ENCODE results near the gene MAPK11.

The MAPK11 gene

DNA sequence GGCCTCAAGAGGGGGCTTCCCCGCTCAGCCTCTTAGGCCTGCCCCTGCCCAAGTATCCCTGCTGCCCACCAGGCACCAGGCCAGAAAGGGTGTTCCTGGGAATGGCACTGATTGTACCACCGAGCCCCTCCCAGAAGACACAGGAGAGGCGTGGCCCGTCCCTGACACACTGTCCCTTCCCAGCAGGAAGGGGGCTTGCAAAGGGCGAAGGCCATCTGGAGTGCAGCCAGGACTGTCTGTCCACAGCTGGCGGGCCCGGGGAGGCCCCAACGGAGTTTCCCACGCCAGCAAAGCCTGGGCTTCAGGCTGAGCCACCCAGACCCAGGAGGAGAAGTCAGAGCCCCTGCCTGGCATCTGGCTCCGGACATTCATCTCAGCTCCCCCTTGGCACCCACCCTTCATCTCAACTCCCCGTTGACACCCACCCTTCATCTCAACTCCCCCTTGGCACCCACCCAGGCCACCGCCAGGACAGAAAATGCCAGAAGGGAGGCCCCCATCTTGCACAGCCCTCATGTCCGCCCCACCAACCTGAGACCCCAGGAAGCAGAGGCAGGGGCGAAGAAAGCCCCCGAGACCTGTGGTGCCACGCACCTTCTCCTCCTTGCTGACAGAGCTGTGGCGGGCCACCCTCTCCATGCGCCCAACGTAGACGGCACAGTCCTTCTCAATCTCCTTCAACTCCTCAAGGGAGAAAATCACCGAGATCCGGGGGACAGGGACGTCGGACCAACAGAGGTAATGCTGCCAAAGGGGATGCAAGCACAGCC lies 44.8 kb downstream of the MAPK11 start:
- H3K4me3 Mint-ChIP-seq: no peak overlapping the region
- H3K27ac Mint-ChIP-seq: no peak overlapping the region
- intact Hi-C loops (cut with micrococcal nuclease): no loop called here
- H3K4me1 Mint-ChIP-seq (ENCODE audit: low read depth): no peaks in the 10 kb centered on the region
- H3K9me3 Mint-ChIP-seq: no peaks in the 10 kb centered on the region
- H3K27me3 Mint-ChIP-seq: no peaks in the 10 kb centered on the region
- peaks cover 97% of the 10 kb centered on the region for H3K36me3 Mint-ChIP-seq (ENCODE audit: low read depth)

DNA sequence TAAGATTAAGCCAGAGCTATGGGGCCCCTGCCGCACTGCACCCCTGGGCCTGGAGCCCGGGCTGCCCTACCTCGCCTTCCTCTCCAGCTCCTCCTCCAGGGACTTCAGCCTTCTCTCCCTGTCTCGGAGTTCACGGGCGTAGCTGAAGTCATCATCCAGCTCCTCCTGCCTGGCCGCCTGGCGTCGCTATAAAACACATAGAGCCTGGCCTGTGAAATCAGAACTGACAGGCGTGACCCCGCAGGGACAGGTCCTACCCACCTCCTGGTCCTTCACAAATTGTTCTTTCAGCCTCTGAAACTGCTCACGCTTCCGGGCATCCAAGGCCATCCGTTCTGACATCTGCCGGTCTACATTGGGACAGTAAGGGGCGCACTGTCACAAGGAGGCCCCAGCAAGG lies 46.1 kb downstream of the MAPK11 start:
- no peaks in the 10 kb centered on the region for H3K9me3 Mint-ChIP-seq
- peaks cover 99% of the 10 kb centered on the region for H3K36me3 Mint-ChIP-seq (ENCODE audit: low read depth)
- intact Hi-C loops (cut with micrococcal nuclease): no loop called here
- no peaks in the 10 kb centered on the region for H3K27me3 Mint-ChIP-seq
- no peak overlapping the region for H3K27ac Mint-ChIP-seq
- H3K4me3 Mint-ChIP-seq: no peak overlapping the region
- peaks cover 9% of the 10 kb centered on the region for H3K4me1 Mint-ChIP-seq (ENCODE audit: low read depth)

DNA sequence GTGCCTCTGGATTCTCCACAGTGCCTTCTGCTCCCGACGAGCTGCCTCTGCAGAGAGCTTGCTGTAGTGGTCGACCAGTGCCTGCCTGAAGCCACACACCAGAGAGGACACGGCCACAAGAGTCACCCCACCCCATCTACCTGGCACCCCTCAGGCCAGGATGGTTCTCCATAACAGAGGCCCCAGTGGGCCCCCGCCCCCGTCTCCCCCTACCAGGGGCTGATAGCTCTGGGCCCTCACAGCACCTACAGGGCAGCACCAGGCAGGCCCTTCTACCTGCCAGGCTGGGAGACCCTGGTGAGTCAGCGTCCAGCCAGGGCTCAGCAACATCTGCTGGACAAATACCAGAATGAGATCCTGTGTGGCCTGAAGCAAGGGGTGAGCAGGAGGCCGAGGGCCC lies 47.7 kb downstream of the MAPK11 start:
- no peaks in the 10 kb centered on the region for H3K27me3 Mint-ChIP-seq
- no peak overlapping the region for H3K4me3 Mint-ChIP-seq
- no peaks in the 10 kb centered on the region for H3K9me3 Mint-ChIP-seq
- H3K36me3 Mint-ChIP-seq (ENCODE audit: low read depth): peaks cover 99% of the 10 kb centered on the region
- intact Hi-C loops (cut with micrococcal nuclease): no loop called here
- peaks cover 10% of the 10 kb centered on the region for H3K4me1 Mint-ChIP-seq (ENCODE audit: low read depth)
- no peak overlapping the region for H3K27ac Mint-ChIP-seq

DNA sequence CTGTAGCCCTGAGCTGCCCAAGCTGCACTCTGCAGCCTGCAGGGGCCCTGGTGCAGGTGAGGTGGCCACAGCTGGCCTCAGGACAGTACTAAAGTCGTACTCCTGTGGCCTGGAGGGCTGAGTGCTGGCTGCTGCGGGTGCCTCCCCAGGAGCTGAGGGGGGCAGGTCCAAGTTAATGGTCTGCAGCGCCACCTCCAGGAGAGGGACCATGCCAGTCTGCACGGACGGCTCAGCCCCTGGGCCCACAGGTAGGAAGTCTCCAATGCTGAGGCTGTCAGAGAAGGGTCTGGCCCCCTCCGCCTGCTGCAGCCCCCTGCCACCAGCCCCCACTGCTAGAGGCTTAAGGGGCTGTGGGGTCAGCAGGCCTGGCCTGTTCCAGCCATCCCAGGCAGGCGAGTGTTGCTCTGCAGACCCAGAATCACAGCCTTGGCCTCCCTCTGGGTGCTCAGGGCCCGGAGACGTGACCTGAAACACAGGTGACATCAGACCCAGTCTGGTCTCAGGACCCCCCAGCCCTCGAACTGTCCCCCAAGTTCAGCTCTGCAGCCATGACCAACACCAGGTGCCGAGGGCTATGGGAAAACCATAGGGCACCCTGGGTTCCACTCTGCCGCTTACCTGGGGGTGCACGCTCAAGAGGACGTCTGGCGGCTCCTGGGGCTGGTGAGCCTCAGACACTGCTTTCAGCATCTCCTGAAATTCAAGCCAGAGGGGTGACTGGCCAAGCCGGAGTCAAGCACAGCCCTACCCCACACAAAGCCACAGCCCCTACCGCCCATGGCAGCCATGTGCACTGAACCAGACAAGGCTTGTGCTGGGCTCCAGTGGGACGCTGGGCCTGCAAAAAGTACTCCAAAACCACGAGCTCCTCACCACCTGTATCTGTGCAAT lies 48.5 kb downstream of the MAPK11 start:
- Mint-ChIP-seq H3K4me3 (no peak overlapping the region), H3K36me3 (ENCODE audit: low read depth) (peaks cover 99% of the 10 kb centered on the region), H3K27me3 (no peaks in the 10 kb centered on the region), H3K9me3 (no peaks in the 10 kb centered on the region), H3K27ac (no peak overlapping the region), H3K4me1 (ENCODE audit: low read depth) (peaks cover 10% of the 10 kb centered on the region)
- intact Hi-C loops (cut with micrococcal nuclease): no loop called here

DNA sequence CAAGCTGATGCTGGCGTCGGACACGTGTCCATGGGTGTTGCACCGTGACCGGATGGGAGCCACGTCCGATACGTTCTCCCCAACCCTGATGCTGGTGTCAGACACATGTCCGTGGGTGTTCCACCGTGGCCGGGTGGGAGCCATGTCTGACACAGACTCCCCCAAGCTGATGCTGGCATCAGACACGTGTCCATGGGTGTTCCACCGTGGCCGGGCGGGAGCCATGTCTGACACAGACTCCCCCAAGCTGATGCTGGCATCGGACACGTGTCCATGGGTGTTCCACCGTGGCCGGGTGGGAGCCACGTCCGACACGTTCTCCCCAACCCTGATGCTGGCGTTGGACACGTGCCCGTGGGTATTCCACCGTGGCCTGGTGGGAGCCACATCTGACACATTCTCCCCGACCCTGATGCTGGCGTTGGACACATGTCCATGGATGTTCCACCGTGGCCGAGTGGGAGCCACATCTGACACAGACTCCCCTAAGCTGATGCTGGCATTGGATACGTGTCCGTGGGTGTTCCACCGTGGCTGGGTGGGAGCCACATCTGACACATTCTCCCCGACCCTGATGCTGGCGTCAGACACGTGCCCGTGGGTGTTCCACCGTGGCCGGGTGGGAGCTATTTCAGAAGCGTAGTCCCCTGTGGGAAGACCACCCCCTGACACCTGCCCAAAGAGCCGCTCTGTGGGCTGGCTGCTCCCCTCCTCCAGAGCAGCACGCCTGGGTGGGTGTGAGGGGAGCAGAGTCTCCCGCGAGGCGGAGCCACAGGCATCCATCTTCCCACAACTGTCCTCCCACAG lies 49.4 kb downstream of the MAPK11 start:
- H3K9me3 Mint-ChIP-seq: no peaks in the 10 kb centered on the region
- H3K4me3 Mint-ChIP-seq: no peak overlapping the region
- H3K36me3 Mint-ChIP-seq (ENCODE audit: low read depth): peaks cover 99% of the 10 kb centered on the region
- no peak overlapping the region for H3K27ac Mint-ChIP-seq
- intact Hi-C loops (cut with micrococcal nuclease): no loop called here
- no peaks in the 10 kb centered on the region for H3K27me3 Mint-ChIP-seq
- H3K4me1 Mint-ChIP-seq (ENCODE audit: low read depth): peaks cover 10% of the 10 kb centered on the region

DNA sequence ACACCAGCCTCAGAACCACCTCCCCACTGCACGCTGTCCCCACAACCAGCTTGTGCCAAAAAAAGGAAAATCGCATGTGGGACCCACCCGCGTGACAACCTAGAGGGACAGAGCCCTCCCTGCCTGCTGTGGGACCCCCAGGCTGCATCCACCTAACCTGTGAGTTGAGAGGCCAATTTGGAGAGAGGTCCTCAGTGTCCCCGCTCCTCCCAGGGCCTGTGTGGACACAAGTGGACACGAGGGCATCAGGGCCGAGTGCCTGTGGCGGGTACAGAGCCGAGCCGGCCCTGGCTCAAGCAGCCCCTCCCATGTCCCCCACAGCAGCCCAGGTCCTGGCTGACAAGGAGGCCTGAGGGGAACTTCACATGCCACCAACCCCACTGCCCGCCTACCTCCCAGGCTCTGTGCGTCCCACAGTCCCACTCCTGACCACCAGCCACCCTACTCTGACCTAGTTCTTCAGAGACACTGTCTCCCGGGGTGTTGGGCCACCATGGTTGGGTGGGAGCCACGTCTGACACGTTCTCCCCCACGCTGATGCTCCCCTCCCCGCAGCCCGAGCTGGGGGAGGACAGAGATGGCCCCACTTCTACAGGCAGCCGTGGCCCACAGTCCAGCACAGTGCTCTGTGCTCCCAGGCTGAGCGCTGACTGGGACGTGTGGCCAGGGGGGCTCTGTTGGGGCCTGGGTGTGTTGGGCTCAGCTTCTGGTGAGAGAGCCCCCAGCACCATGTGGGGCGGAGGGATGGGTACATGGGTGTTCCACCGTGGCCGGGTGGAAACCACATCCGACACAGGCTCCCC lies 50.2 kb downstream of the MAPK11 start:
- intact Hi-C loops (cut with micrococcal nuclease): no loop called here
- Mint-ChIP-seq H3K27ac (no peak overlapping the region), H3K9me3 (no peaks in the 10 kb centered on the region), H3K36me3 (ENCODE audit: low read depth) (peaks cover 99% of the 10 kb centered on the region), H3K4me3 (no peak overlapping the region), H3K4me1 (ENCODE audit: low read depth) (peaks cover 13% of the 10 kb centered on the region), H3K27me3 (no peaks in the 10 kb centered on the region)

DNA sequence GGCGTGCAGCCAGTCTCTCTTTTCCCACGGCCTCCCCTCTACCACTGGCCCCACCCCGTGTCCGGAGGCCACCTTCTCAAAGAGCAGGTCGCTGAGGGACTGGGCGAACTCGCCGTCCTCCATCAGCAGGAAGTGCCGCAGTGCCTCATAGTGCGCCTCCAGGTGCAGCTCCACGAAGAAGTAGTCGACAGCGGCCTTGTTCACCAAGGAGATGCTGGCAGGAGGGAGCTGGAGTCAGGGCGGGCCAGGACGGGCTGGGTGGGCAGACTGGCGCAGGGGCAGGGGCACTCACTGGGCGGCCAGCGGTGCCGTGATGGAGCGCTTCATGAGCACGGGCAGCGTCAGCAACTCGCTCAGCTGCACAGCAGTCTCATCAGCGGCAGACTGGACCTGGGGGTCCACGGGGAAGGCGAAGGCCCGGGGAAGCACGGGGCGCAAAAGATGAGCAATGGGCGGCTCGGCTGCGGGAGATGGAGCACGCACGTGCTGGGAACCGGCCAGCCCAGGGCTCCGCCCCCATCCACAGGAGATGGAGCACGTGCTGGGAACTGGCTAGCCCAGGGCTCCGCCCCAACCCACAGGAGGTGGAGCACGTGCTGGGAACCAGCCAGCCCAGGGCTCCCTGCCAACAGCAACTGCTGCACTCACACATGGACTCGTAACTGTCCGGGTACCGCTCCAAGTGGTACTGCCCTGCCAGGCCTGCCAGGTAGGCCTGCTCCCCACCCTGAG lies 51.0 kb downstream of the MAPK11 start:
- intact Hi-C loops (cut with micrococcal nuclease): no loop called here
- no peak overlapping the region for H3K4me3 Mint-ChIP-seq
- peaks cover 17% of the 10 kb centered on the region for H3K4me1 Mint-ChIP-seq (ENCODE audit: low read depth)

DNA sequence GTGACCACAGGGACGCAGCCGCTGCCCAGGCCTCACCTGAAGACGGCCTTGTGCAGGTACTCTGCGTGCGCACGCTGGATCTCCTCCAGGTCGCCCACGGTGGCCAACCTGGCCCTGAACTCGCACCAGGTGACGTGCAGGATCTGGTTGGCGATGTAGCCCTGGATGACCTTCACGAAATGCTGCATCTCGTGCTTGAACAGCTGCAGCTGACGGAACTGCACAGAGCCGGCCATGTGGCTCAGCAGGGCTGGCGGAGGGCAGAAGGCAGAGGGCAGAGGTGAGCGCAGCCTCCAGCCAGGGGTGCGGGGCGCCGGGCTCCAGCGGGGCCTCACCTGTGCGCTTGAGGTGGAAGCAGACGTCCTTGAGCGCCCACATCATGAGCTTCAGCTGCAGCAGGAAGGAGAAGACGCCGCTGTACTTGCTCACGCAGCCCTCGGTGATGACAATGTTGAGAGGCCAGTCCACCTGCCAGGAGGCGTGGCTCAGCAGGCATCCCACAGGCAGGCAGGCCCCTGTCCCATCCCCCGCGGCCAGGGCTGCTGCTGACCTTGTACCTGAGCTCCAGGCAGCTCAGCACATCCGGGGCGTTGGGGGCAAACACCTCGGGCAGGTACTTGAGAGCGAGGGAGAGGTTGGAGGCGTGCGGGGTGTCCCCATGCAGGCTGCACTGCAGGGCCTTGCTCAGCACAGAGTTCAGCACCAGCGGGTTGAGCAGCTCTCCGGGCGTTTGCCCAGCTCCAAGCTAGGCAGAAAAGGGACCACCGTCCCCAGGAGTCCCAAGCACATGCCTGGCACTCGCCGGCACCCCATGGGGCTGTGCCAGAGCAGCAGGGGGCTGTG lies 51.8 kb downstream of the MAPK11 start:
- peaks cover 100% of the 10 kb centered on the region for H3K36me3 Mint-ChIP-seq (ENCODE audit: low read depth)

More for the DNA sequence above, 51.0 kb downstream of the MAPK11 start:
- Mint-ChIP-seq H3K36me3 (ENCODE audit: low read depth) (peaks cover 100% of the 10 kb centered on the region), H3K27ac (no peak overlapping the region), H3K9me3 (no peaks in the 10 kb centered on the region), H3K27me3 (no peaks in the 10 kb centered on the region)

DNA sequence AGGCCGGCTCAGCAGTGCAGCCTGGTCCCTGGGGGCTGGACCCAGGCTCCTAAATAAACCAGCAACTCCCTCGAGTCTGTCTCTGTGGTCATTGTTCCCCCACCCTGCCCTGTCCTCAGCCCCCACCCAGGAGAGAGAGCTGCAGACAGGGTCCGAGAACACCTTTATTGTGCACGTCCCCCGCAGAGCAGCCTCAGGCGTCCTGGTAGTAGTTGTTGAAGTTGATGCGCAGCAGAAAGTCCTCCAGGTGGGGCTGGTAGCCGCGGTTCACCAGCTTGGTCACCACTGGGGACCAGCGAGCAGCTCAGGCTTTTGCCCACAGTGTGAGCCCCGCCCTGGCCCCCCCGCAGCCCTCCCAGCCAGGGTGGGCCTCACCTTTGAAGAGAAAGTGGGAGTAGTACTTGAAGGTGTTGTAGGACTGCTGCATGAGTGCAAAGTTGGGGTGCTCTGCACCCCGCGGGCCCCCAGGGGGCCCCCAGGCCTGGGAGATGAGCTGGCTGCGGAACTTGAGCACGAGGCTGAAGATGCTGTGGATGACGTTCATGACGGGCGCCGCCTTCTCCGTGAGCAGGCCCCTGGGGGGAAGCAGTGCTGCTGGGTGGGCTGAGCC lies 52.5 kb downstream of the MAPK11 start:
- Mint-ChIP-seq H3K4me3 (no peak overlapping the region), H3K27me3 (no peaks in the 10 kb centered on the region), H3K9me3 (no peaks in the 10 kb centered on the region), H3K27ac (no peak overlapping the region), H3K4me1 (ENCODE audit: low read depth) (peaks cover 21% of the 10 kb centered on the region), H3K36me3 (ENCODE audit: low read depth) (peaks cover 100% of the 10 kb centered on the region)
- intact Hi-C loops (cut with micrococcal nuclease): no loop called here

More for the DNA sequence above, 51.8 kb downstream of the MAPK11 start:
- no peak overlapping the region for H3K4me3 Mint-ChIP-seq
- intact Hi-C loops (cut with micrococcal nuclease): no loop called here
- no peak overlapping the region for H3K27ac Mint-ChIP-seq
- H3K9me3 Mint-ChIP-seq: no peaks in the 10 kb centered on the region
- peaks cover 17% of the 10 kb centered on the region for H3K4me1 Mint-ChIP-seq (ENCODE audit: low read depth)
- H3K27me3 Mint-ChIP-seq: no peaks in the 10 kb centered on the region

DNA sequence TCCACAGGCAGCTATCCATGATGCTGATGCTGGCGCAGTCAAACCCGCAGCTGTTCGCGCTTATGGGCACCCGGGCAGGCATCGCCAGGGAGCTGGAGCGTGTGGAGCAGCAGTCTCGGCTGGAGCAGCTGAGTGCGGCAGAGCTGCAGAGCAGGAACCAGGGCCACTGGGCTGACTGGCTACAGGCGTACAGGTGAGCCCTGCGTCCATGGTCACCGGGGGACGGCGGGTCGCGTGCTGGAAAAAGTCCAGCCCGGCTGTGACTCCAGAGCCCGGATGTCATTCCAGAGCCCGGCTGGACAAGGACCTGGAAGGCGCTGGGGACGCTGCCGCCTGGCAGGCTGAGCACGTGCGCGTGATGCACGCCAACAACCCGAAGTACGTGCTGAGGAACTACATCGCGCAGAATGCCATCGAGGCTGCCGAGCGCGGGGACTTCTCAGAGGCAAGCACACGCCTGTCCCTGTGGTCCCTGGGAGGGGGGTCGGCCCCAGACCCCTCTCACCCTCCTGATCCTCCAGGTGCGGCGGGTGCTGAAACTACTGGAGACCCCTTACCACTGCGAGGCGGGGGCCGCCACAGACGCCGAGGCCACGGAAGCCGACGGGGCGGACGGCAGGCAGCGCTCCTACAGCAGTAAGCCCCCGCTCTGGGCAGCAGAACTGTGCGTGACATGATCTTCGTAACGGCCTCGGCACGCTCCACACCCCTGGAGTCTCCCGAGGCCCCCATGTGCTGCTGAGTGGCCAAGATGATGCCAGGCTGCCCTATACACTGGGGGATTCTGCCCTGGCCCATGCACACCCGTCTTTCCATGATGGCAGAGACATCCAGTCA lies 53.3 kb downstream of the MAPK11 start:
- Mint-ChIP-seq H3K36me3 (ENCODE audit: low read depth) (peaks cover 100% of the 10 kb centered on the region), H3K4me3 (no peak overlapping the region), H3K27me3 (no peaks in the 10 kb centered on the region), H3K4me1 (ENCODE audit: low read depth) (peaks cover 22% of the 10 kb centered on the region), H3K9me3 (no peaks in the 10 kb centered on the region), H3K27ac (no peak overlapping the region)
- intact Hi-C loops (cut with micrococcal nuclease): no loop called here

DNA sequence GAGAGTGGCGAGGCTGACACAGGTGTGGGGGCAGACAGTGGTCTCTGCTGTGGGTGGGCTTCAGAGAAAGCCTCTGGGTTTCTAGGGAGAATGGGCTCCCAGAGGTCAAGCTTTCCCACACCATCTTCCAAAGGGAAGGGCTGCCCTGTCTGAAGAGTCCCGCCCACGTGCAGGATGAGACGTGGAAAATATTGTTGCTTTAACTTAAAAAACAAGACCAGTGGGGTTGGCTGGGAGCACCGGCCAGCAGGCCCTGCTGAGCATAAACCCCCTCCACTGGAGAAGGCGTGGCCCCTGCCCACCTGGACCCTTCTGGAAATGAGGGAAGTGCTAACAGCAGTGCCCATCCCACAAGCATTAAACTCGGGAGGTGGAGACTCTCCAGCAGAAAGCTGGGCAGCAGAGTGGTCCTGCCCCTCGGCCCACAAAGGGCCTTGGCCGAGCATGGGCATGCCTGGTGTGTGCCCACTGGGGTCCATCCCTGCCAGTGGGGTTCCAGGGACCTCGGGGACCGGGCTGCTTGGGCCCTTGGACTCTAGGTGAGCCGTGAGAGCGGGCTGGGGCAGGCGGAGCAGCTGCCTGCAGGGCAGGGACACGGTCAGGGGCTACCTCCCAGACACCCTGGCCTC lies 54.0 kb downstream of the MAPK11 start:
- Mint-ChIP-seq H3K4me3 (no peak overlapping the region), H3K9me3 (no peaks in the 10 kb centered on the region), H3K27ac (no peak overlapping the region), H3K27me3 (no peaks in the 10 kb centered on the region), H3K4me1 (ENCODE audit: low read depth) (peaks cover 22% of the 10 kb centered on the region), H3K36me3 (ENCODE audit: low read depth) (peaks cover 98% of the 10 kb centered on the region)
- intact Hi-C loops (cut with micrococcal nuclease): no loop called here

All from dendritic cell treated with granulocyte-macrophage colony-stimulating factor and Interleukin-4, amounts not matched to agents 40 ng/mL and 50 ng/mL, for 4 days (primary cell).